Measurements from ENCODE around the gene IL17RE. TPM values are rescaled to one million over a fixed set of nuclear protein-coding genes. Genes with fewer than 3 reads are reported as not detected.
"Not testable (repeated sequence)": the region's sequence is repeated elsewhere in the genome, so short reads cannot be mapped to it uniquely, and the experiment has no call there.

IL17RE gene
- total RNA-seq, 1 experiment from 2014 or later, result not detected

DNA sequence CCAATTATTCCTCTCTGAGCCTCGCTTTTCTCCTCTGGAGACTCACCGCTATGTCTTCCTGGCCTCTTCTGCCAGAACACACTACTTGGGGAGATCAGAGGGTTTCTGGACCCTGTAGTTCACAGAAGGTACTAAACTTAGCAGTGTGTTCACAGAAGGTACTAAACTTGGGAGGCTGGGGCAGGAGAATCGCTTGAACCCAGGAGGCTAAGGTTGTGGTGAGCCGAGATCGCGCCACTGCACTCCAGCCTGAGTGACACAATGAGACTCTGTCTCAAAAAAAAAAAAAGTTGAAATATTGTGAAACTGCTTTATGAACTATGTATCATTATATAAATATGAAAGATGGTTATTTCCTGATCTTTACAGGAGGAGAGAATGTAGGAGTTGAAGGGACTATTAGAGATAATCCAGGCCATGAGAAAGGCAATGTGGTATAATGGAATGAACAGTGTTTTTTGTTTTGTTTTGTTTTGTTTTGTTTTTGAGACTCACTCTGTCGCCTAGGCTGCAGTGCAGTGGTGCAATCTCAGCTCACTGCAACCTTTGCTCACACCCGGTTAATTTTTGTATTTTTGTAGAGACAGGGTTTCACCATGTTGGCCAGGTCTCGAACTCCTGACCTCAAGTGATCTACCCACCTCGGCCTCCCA, 5.8 kb upstream of the IL17RE start:
- H3K27ac ChIP-seq (ENCODE audit: low read length); H2AFZ ChIP-seq (ENCODE audit: low read length); H3K4me3 ChIP-seq (ENCODE audit: low read length); H3K79me2 ChIP-seq (ENCODE audit: low read length); H3K27me3 ChIP-seq (ENCODE audit: low read length); H3K4me2 ChIP-seq (ENCODE audit: low read depth, low read length, poor library complexity, severe bottlenecking); H3K9ac ChIP-seq (ENCODE audit: low read length); H3K4me1 ChIP-seq (ENCODE audit: low read length); DNase-seq; H4K20me1 ChIP-seq (ENCODE audit: insufficient read depth, low read depth, low read length); H3K9me2 ChIP-seq (replicated peaks; ENCODE audit: insufficient read depth, low read length); H3K9me3 ChIP-seq (ENCODE audit: low read length): not testable (repeated sequence)
- peaks cover 16% of the 10 kb centered on the region for H3K36me3 ChIP-seq (ENCODE audit: insufficient read depth, low read length)

DNA sequence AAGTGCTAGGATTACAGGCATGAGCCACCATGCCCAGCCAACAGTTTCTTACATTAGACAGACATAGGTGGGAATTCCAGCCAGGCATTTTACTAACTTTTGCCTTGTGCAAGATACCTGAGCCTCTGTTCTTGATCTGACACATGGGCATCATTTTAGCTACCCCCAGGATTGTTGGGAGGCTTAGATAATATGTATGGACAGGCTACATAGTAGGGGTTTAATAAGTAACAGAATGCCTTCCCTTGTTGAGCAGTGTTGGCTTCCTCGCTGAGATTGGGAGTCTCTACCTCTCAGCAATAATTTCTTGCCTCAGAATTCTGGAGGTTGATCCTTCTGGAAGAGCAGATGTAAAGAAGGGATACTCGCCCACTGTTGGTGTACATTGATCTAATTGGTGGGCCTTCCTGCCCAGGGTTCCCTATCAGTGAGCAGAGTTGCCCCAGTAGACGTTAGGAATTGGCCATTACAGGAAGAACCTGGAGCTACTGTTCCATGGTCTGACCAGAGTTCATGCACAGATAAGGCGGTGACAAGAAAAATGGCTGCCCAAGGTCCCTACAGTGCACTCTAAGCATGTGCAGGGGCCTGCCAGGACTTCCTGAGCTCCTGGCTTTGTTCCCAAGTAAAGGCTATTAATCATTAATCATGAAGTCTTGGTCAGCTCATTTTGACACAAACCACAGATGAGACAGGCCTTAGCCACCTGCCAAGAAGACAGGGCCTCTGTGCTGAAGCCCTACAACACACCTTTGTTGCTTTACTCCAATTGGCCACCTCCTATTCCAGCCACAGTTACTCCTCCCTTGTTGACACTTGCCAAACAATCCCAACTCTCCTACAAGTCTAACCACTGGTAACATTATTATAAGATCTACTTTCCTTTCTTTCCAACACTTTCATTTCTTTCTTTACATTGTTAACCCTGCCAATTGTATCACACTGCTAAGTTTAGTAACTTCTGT, 5.0 kb upstream of the IL17RE start:
- H2AFZ ChIP-seq (ENCODE audit: low read length), result no peak overlapping the region
- H3K4me2 ChIP-seq (ENCODE audit: low read depth, low read length, poor library complexity, severe bottlenecking), result no peak overlapping the region
- no peak overlapping the region for H3K4me3 ChIP-seq (ENCODE audit: low read length)
- no peaks in the 10 kb centered on the region for H3K9me3 ChIP-seq (ENCODE audit: low read length)
- peaks cover 5% of the 10 kb centered on the region; the same call in 1 of the 2 replicates for H4K20me1 ChIP-seq (ENCODE audit: insufficient read depth, low read depth, low read length)
- H3K27me3 ChIP-seq (ENCODE audit: low read length), result no peaks in the 10 kb centered on the region
- H3K27ac ChIP-seq (ENCODE audit: low read length), result no peak overlapping the region
- no peak for DNase-seq
- H3K4me1 ChIP-seq (ENCODE audit: low read length), result no peaks in the 10 kb centered on the region
- peaks cover 2% of the 10 kb centered on the region; the same call in 1 of the 2 replicates for H3K79me2 ChIP-seq (ENCODE audit: low read length)
- H3K9me2 ChIP-seq (replicated peaks; ENCODE audit: insufficient read depth, low read length), result no peaks in the 10 kb centered on the region
- H3K36me3 ChIP-seq (ENCODE audit: insufficient read depth, low read length), result peaks cover 11% of the 10 kb centered on the region
- H3K9ac ChIP-seq (ENCODE audit: low read length), result no peak overlapping the region

DNA sequence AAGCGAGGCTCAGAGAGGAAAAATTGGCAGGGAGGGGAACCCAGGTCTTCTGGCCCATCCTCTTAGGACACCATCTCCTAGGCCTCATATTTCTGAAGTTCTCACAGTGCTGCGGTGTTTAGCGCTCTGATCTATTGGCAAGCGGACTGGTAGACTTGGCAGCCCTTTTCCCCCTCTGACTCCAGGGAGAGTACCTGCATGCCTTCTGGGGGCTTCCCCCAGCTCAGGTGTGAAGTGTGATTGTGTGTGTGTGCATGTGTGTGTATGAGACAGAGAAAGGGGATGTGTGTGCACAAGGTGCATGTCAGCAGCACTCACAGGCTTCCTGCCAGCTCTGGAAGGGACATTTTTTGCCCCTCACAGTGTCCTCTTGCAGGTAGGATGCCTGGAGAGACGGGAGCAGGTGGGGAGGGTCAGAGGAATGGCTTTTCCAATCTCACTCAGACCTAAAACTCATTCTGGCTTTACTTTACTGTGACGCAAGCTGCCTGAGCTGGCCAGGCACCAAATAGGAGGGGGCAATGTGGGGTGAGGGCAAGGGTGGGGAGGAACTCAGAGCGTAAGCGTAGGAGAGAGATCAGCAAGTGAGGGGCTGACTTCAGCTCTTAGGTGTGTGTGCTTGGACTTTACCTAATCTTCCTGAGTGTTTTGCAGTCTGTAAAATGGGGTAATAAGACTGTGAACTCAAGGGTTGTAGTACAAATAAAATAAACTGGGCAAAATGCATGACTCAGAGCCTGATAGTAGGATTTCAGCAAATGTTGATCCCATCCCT, 4.0 kb upstream of the IL17RE start:
- H2AFZ ChIP-seq (ENCODE audit: low read length), result no peak overlapping the region
- no peaks in the 10 kb centered on the region for H3K9me3 ChIP-seq (ENCODE audit: low read length)
- H4K20me1 ChIP-seq (ENCODE audit: insufficient read depth, low read depth, low read length), result no peaks in the 10 kb centered on the region
- no peak overlapping the region for H3K4me2 ChIP-seq (ENCODE audit: low read depth, low read length, poor library complexity, severe bottlenecking)
- no peaks in the 10 kb centered on the region for H3K79me2 ChIP-seq (ENCODE audit: low read length)
- H3K9ac ChIP-seq (ENCODE audit: low read length), result no peak overlapping the region
- no peaks in the 10 kb centered on the region for H3K27me3 ChIP-seq (ENCODE audit: low read length)
- H3K9me2 ChIP-seq (replicated peaks; ENCODE audit: insufficient read depth, low read length), result no peaks in the 10 kb centered on the region
- H3K4me3 ChIP-seq (ENCODE audit: low read length), result no peak overlapping the region
- DNase-seq, result no peak
- H3K4me1 ChIP-seq (ENCODE audit: low read length), result no peaks in the 10 kb centered on the region
- peaks cover 1% of the 10 kb centered on the region for H3K36me3 ChIP-seq (ENCODE audit: insufficient read depth, low read length)
- H3K27ac ChIP-seq (ENCODE audit: low read length), result no peak overlapping the region

DNA sequence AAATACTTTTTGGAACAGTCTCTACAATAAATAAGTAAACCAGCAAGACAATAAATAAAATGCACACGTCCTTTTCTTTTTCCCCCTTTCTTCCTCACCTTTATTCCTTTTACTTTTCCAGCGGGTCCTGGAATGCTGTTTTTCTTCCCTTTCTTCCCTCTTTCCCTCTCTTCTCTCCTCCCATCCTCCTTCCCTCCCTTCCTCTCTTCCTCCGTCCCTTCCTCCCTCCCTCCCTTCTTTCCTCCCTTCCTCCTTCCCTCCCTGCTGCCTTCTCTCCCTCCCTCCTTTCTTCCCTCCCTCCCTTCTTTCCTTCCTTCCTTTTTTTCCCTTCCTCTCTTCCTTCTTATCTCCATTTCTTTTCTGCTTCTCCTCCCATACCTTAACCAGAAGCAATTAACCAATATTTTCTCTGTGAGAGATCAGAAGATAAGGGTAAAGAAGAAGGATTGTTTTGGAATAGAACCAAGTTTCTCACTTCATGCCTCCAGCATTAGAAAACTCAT, 3.3 kb upstream of the IL17RE start:
- Histone ChIP-seq H3K36me3 (ENCODE audit: insufficient read depth, low read length) (no peaks in the 10 kb centered on the region), H3K9me3 (ENCODE audit: low read length) (no peaks in the 10 kb centered on the region), H3K27me3 (ENCODE audit: low read length) (no peaks in the 10 kb centered on the region), H4K20me1 (ENCODE audit: insufficient read depth, low read depth, low read length) (no peaks in the 10 kb centered on the region), H3K27ac (ENCODE audit: low read length) (no peak overlapping the region), H3K4me1 (ENCODE audit: low read length) (no peaks in the 10 kb centered on the region), H3K4me2 (ENCODE audit: low read depth, low read length, poor library complexity, severe bottlenecking) (no peak overlapping the region), H3K9me2 (replicated peaks; ENCODE audit: insufficient read depth, low read length) (no peaks in the 10 kb centered on the region), H2AFZ (ENCODE audit: low read length) (no peak overlapping the region), H3K79me2 (ENCODE audit: low read length) (no peaks in the 10 kb centered on the region), H3K4me3 (ENCODE audit: low read length) (no peak overlapping the region), H3K9ac (ENCODE audit: low read length) (no peak overlapping the region)
- no peak for DNase-seq

DNA sequence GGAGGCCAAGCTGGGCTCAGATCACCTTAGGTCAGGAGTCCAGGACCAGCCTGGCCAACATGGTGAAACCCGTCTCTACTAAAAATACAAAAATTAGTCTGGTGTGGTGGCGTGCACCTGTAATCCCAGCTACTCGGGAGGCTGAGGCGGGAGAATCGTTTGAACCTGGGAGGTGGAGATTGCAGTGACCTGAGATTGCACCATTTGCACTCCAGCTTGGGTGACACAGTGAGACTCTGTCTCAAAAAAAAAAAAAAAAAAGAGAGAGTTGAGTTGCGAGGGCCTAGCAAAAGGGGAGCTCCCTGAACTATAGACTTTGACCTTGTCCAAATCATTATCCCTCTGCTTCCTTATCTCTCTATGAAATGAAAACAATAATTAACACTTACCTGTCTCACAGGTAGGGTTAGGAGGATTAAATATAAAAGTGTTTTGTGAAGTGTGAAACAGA, 1.7 kb upstream of the IL17RE start:
- not testable (repeated sequence) for DNase-seq; H3K36me3 ChIP-seq (ENCODE audit: insufficient read depth, low read length); H3K4me3 ChIP-seq (ENCODE audit: low read length); H3K4me2 ChIP-seq (ENCODE audit: low read depth, low read length, poor library complexity, severe bottlenecking); H3K27me3 ChIP-seq (ENCODE audit: low read length); H2AFZ ChIP-seq (ENCODE audit: low read length); H3K4me1 ChIP-seq (ENCODE audit: low read length); H3K9me3 ChIP-seq (ENCODE audit: low read length); H4K20me1 ChIP-seq (ENCODE audit: insufficient read depth, low read depth, low read length); H3K79me2 ChIP-seq (ENCODE audit: low read length); H3K27ac ChIP-seq (ENCODE audit: low read length); H3K9me2 ChIP-seq (replicated peaks; ENCODE audit: insufficient read depth, low read length); H3K9ac ChIP-seq (ENCODE audit: low read length)

DNA sequence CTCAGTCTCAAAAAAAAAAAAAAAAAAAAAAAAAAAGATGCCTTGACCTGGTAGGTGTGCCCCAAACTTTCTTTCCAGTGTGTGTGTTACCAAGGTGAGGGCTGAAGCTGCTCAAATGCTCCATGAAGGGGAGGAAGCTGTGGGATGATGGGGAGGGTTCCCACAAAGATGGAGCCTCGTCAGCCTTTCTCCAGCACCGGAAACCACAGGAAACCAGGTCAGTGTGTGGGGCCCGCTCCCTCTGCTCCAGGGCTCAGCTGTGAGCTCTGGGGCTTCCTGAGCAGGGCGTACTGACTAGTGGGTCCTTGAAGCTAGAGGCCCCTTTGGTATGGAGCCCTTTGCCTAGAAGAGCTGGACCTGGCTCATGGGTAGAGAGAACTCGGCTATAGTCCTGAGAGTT, 681 bp upstream of the IL17RE start:
- no peaks in the 10 kb centered on the region for H3K79me2 ChIP-seq (ENCODE audit: low read length)
- H3K4me3 ChIP-seq (ENCODE audit: low read length), result no peak overlapping the region
- no peak overlapping the region for H2AFZ ChIP-seq (ENCODE audit: low read length)
- H3K27me3 ChIP-seq (ENCODE audit: low read length), result no peaks in the 10 kb centered on the region
- H3K9ac ChIP-seq (ENCODE audit: low read length), result no peak overlapping the region
- no peaks in the 10 kb centered on the region for H3K9me2 ChIP-seq (replicated peaks; ENCODE audit: insufficient read depth, low read length)
- H3K4me1 ChIP-seq (ENCODE audit: low read length), result no peaks in the 10 kb centered on the region
- no peak overlapping the region for H3K4me2 ChIP-seq (ENCODE audit: low read depth, low read length, poor library complexity, severe bottlenecking)
- no peaks in the 10 kb centered on the region for H3K9me3 ChIP-seq (ENCODE audit: low read length)
- no peaks in the 10 kb centered on the region for H4K20me1 ChIP-seq (ENCODE audit: insufficient read depth, low read depth, low read length)
- H3K27ac ChIP-seq (ENCODE audit: low read length), result no peak overlapping the region
- DNase-seq, result no peak
- H3K36me3 ChIP-seq (ENCODE audit: insufficient read depth, low read length), result no peaks in the 10 kb centered on the region

DNA sequence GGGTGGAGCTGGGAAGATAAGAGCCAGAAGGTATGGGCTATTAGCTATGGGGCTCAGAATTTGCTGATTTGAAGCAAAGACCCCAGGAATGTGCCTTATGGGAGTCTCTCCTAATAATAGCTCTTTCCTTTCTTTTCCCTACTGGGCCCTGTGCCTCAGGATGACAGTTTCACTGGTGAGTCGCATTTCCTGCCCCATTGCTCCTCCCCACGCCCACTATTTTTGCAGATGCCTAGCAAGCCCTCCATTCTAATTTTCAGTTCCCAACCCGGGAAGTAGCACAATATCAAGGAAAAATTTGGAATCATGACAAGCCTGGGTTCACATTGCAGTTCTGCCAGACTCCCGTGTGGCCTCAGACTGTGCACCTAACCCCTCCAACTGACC, 583 bp downstream of the IL17RE start:
- H3K36me3 ChIP-seq (ENCODE audit: insufficient read depth, low read length), result no peaks in the 10 kb centered on the region
- no peak overlapping the region for H3K9ac ChIP-seq (ENCODE audit: low read length)
- no peak for DNase-seq
- H3K9me2 ChIP-seq (replicated peaks; ENCODE audit: insufficient read depth, low read length), result no peaks in the 10 kb centered on the region
- no peaks in the 10 kb centered on the region for H3K4me1 ChIP-seq (ENCODE audit: low read length)
- H3K9me3 ChIP-seq (ENCODE audit: low read length), result no peaks in the 10 kb centered on the region
- H3K27me3 ChIP-seq (ENCODE audit: low read length), result no peaks in the 10 kb centered on the region
- H2AFZ ChIP-seq (ENCODE audit: low read length), result no peak overlapping the region
- H3K4me3 ChIP-seq (ENCODE audit: low read length), result no peak overlapping the region
- no peak overlapping the region for H3K27ac ChIP-seq (ENCODE audit: low read length)
- no peak overlapping the region for H3K4me2 ChIP-seq (ENCODE audit: low read depth, low read length, poor library complexity, severe bottlenecking)
- H3K79me2 ChIP-seq (ENCODE audit: low read length), result no peaks in the 10 kb centered on the region
- no peaks in the 10 kb centered on the region for H4K20me1 ChIP-seq (ENCODE audit: insufficient read depth, low read depth, low read length)

DNA sequence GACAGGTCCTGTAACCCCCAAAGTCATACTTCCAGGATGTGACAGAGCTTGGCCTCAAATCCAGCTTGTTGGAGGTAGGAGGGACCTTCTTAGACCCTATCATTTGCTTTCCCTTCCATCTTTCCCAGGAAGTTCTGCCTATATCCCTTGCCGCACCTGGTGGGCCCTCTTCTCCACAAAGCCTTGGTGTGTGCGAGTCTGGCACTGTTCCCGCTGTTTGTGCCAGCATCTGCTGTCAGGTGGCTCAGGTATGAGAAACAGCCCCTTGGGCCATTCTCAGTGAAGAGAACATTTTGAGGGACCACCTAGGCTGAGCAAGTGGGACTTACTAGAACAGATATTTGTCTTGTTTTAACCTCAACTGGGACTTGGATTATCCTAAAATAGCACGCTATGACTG, 1.3 kb downstream of the IL17RE start:
- Histone ChIP-seq H3K9me3 (ENCODE audit: low read length) (no peaks in the 10 kb centered on the region), H3K27me3 (ENCODE audit: low read length) (no peaks in the 10 kb centered on the region), H3K4me3 (ENCODE audit: low read length) (no peak overlapping the region), H3K79me2 (ENCODE audit: low read length) (no peaks in the 10 kb centered on the region), H4K20me1 (ENCODE audit: insufficient read depth, low read depth, low read length) (no peaks in the 10 kb centered on the region), H2AFZ (ENCODE audit: low read length) (no peak overlapping the region), H3K4me2 (ENCODE audit: low read depth, low read length, poor library complexity, severe bottlenecking) (no peak overlapping the region), H3K36me3 (ENCODE audit: insufficient read depth, low read length) (no peaks in the 10 kb centered on the region), H3K9ac (ENCODE audit: low read length) (no peak overlapping the region), H3K9me2 (replicated peaks; ENCODE audit: insufficient read depth, low read length) (no peaks in the 10 kb centered on the region), H3K4me1 (ENCODE audit: low read length) (no peaks in the 10 kb centered on the region), H3K27ac (ENCODE audit: low read length) (no peak overlapping the region)
- no peak for DNase-seq

Data from Karpas-422 (cell line).